CD4-positive, alpha-beta T cell treated with Interferon alpha-2 for 1 hour (primary cell): Measurements from ENCODE around the gene CSF3.
A peak's percentile ranks its signal among the peaks of the same experiment; 100 is the strongest.

Source experiments
- DNase-seq, 2 donors: peaks; one replicate each; pipeline ENCODE4 v3.0.0-alpha.2; 2020 to 2022

The CSF3 gene

GRCh38 chr17:40025991-40026815 is 11.0 kb downstream of the CSF3 start:
- DNase-seq, result peak; percentile 17 to 41

DNA sequence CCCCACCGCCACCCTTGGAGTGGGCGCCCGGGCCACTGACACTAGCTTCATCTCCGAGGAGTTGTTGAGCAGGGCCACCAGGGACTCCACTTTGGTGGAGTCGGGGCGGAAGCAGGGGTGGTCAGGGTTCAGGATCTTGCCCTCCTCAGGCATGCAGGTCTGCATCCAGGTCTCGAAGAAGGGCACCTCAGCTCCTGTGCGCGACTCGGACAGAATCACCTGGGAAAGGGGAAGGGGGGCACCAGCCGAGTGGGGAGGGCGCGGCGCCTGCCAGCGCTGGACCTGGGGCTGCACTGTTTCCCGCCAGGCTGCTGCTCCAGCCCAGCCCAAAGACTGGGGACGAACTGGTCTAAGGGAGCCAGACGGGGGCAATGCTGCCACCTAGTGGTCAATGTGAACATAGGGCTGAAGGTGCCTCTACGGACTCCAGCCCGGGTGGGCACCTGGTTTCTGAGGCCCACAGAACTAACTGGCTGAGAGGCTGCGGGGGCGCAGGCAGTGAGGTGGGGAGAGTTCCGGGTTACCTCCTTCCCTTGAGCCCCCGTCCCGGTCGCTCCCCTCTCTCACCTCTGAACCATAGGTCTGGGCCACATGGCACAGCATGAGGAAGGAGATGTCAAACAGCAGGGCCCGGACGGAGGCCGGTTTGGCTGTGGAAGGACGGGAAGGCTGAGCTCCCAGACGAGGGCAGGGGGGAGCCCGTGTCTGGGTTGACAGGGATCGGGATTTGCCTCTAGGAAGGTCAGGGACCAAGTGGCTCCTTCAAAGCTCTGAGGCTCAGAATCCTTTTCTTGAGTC is 11.8 kb downstream of the CSF3 start:
- peak; percentile 73 to 79 for DNase-seq

- no peak for DNase-seq
Observed at GRCh38 chr17:40027614-40028012, 12.4 kb downstream of the CSF3 start.

DNA sequence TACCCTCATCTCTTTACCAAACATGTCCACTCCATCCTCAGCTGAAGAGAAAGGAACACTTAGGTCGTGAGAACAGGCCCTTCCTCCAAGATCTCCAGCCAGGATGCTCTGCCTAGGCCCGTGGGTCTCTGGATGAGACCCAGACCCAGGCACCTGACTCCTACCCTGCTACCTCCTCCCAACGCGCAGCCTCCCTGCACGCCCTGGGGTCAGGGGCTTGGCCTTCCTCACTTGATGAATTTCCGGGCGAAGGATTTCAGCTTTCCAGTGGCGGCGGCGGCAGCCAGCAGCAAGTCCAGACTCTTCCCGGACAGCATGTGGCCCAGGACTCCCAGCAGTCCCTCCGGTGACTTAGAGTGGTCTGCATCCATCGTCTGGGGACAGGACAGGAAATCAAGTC is 13.4 kb downstream of the CSF3 start:
- DNase-seq, result no peak

DNA sequence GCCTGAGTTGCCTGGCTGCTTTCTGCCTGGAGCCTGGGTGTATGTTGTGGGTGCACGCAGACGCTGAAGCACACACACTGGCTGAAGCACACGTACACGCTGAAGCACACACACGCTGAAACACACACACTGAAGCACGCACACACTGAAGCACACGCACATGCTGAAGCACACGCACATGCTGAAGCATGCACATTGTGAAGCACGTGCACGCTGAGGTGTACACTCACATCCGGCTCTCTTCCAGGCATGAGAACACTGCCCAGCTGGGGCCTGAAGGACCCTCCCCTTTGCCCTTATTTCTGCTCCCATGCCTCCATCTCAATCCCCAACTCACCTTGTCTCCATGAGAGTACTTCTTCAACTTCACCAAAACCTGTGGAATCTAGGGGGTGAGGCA is 16.5 kb downstream of the CSF3 start:
- DNase-seq, result no peak

- no peak for DNase-seq
Observed at GRCh38 chr17:40032322-40033320, 17.4 kb downstream of the CSF3 start.

GRCh38 chr17:40033339-40033738 is 18.1 kb downstream of the CSF3 start:
- DNase-seq, result no peak

- no peak for DNase-seq
Observed at GRCh38 chr17:40034426-40035161, 19.4 kb downstream of the CSF3 start.

DNA sequence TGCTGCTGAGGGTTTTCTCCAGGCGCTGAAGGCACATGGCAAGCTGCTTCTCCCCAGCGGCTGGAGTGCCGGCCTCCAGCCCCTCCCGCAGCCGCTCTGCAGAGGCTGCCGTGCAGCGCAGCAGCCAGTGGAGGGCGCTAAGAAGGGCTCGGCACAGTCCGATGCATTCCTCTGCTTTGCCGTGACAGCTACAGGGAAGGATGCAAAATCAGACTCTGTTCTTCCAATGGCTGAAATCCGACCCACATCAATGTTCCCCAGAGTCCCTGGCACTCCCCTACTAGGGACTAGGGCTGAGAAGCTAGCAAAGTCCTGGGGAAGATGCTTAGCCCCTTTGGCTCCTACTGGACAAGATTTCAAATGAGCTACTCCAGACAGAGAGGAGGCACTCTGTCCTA is 19.9 kb downstream of the CSF3 start:
- DNase-seq, result no peak

DNA sequence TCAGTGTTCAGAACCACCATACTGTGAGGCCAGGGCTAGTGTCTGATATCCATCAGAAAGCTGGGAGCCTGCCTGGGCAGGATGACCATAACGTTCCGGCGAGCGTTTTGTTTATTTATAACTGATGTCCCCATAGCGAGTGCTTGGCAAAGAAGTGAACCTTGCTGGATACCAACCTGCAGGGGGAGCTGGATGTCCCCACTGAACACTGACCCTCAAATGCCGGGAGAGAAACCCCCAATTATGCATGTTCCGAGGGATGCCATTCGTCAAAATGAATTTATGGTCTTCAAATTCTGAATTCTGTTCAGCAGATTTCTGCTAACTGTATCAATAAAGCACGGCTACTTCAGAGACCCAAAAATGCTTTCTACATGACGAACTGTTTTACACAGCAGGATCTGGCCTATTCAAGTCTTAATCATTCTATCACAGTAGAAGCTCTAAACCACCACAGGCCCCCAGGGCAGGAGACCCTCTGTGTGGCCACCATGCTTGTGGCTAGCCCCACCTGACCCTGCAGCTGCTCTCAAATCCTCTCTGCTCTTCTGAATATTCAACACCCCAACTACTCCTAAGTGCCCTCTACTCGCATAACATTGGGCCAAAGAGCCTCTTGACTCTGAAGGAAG is 23.8 kb downstream of the CSF3 start:
- peak in 1 of 2 donors; percentile 12 for DNase-seq

GRCh38 chr17:40041196-40041595 is 26.0 kb downstream of the CSF3 start:
- DNase-seq, result no peak

DNA sequence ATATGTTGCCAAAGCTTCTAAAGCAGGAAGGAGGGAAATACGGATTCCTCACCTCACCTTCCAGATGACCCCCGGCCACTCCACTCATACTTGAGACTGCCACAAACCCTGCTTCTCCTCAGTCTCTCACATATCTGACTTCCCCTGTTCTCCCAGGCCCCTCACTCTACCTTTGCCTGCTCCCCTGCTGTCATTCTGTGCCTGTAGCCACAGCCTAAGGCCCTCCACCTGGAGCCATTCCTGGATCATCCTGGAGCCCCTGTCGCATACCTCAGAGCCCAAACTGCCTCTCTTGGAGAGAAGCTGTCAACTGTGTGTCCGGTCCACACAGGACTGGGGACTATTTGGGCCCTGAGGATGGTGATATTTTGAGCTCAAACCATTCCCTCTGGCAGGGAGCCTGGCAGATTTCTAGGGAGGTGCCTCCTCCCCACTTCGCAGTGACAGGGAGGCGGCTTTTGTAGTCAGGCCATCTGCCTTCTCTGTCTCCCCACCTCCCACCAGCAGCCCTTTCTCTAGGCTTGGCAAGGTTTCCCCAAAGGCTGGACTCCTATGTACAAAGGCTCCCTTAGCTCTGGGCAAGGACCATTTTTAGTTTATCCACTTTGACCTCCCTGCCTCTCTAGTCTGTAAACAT is 41.3 kb downstream of the CSF3 start:
- DNase-seq, result no peak

DNA sequence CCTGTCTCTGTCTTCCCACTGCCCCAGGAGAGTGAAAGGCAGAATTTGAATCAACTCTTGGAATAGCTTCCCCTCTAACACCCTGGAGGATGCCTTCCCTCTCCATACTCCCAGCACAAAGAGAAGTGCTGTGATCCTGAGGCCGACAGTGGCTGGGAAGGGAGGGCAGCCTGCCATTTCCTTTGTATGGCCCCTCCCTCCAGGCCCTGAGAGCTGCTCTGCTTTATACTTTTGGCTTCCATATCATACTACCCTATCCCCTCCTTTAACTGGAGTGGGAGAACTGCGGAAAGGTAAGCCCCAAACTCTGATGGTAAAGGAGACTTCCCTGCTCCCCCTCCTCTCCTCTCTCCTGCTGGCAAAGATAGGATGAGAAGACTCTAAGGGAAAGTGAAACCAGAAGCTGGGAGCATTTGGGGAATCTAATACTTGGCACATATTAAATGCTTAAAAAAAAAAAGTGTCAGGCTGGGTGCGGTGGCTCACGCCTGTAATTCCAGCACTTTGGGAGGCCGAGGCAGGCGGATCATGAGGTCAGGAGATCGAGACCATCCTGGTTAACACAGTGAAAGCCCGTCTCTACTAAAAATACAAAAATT is 43.0 kb downstream of the CSF3 start:
- DNase-seq, result no peak

GRCh38 chr17:40058865-40059264 is 43.6 kb downstream of the CSF3 start:
- no peak for DNase-seq

- no peak for DNase-seq
Observed at GRCh38 chr17:40059729-40060475, 44.7 kb downstream of the CSF3 start.

- DNase-seq, result no peak
Observed at GRCh38 chr17:40060887-40061608, 45.8 kb downstream of the CSF3 start.

DNA sequence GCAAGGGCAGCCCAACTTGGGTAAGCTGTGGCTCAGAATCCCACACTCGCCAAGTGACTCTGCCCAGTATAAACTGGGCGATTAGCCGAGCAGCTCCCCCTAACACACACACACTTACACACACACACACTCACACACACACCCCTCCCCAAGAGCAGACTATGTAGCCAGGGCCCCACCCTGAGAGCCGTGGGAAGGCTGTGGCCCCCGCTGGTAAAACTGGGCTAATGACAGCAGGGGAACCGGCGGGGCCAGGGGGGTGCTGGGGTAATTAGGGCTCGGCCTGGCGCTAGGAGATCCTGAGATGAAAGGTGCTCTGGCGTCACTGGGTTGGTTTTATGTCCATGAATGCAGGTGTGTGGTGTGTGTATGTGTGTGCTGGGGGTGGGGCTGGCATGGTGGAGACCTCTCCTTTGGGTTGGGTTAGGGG is 46.4 kb downstream of the CSF3 start:
- DNase-seq, result no peak

DNA sequence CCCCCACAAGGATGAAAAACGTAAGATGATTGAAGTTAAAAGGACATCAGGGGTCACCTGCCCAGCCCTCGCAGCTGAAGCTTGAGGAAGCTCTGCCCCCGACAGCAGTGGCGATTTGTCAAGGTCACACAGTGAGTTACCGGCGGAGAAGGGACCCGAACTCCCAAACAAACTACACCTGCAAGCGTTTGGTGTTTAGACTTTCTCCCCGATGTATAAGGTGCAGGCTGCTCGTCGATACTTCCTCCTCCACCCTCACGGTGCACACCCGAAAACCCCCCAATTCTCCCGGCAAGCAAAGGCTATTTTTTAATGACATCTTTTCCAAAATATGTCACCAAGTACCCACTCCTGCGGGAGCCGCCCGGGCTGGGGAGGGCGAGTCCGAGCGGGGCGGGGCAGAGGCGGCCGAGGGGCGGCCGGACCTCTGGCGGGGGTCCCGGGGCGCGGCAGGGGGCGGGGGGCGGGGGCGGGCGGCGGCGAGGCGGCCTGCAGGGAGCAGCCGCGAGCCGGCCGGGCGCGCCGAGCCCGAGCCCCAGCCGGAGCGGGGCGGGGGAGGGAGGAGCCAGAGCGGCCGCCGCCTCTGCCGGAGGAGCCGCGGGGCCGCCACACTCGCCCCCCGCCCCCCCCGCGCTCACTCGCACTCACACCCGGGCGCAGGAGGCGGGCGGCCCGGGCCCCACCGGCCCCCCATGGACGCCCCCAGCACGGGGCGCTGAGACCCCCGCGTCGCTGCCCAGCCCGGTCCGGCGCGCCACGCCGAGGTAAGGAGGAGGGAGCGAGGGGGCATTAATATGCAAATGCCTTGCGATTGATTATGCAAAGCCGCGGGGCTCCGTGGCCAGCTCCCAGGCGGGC is 47.3 kb downstream of the CSF3 start, which contains the start of gene THRA:
TSS of gene THRA (plus strand) at position 637 of the 858 bp plus-strand sequence. CDS start 11,524 bp downstream, outside the sequence.
- peak; percentile 61 to 78 for DNase-seq
